GM19324 (cell line): Measurements from ENCODE around the gene SHROOM2.
"Not testable (repeated sequence)": the region's sequence is repeated elsewhere in the genome, so short reads cannot be mapped to it uniquely, and the experiment has no call there.

ENCODE experiments used
- ATAC-seq: cut with Tn5 transposase; IDR thresholded peaks from one replicate; pipeline ENCODE4 v1.9.1; 2021; ENCODE audit warnings: mild to moderate bottlenecking, moderate library complexity; ENCODE audit not compliant: unreplicated experiment, low FRiP score

The SHROOM2 gene

GRCh38 chrX:9785254-9785943 is 830 bp upstream of the SHROOM2 start:
- no peak for ATAC-seq

- no peak for ATAC-seq
These were observed 788 bp downstream of the SHROOM2 start for GRCh38 chrX:9786798-9787635.

GRCh38 chrX:9788911-9789310 is 2.7 kb downstream of the SHROOM2 start:
- no peak for ATAC-seq

- ATAC-seq, result no peak
These were observed 3.3 kb downstream of the SHROOM2 start for GRCh38 chrX:9789555-9789954.

- no peak for ATAC-seq
These were observed 4.6 kb downstream of the SHROOM2 start for GRCh38 chrX:9790866-9791265.

GRCh38 chrX:9794495-9794894 is 8.3 kb downstream of the SHROOM2 start:
- no peak for ATAC-seq

- ATAC-seq, result no peak
These were observed 11.4 kb downstream of the SHROOM2 start for GRCh38 chrX:9797384-9798360.

- no peak for ATAC-seq
These were observed 16.5 kb downstream of the SHROOM2 start for GRCh38 chrX:9802737-9803136.

GRCh38 chrX:9804444-9804843 is 18.2 kb downstream of the SHROOM2 start:
- no peak for ATAC-seq

- no peak for ATAC-seq
These were observed 19.7 kb downstream of the SHROOM2 start for GRCh38 chrX:9805956-9806355.

- ATAC-seq, result no peak
These were observed 21.3 kb downstream of the SHROOM2 start for GRCh38 chrX:9807355-9808182.

- not testable (repeated sequence) for ATAC-seq
These were observed 23.6 kb downstream of the SHROOM2 start for GRCh38 chrX:9809876-9810275.

- ATAC-seq, result not testable (repeated sequence)
These were observed 24.9 kb downstream of the SHROOM2 start for GRCh38 chrX:9811086-9811485.

GRCh38 chrX:9816084-9816700 is 30.0 kb downstream of the SHROOM2 start:
- no peak for ATAC-seq

GRCh38 chrX:9821572-9821971 is 35.3 kb downstream of the SHROOM2 start:
- no peak for ATAC-seq

- no peak for ATAC-seq
These were observed 38.3 kb downstream of the SHROOM2 start for GRCh38 chrX:9824554-9824953.

- no peak for ATAC-seq
These were observed 39.0 kb downstream of the SHROOM2 start for GRCh38 chrX:9825129-9825790.

- ATAC-seq, result no peak
These were observed 39.7 kb downstream of the SHROOM2 start for GRCh38 chrX:9825966-9826365.
